GM12865 (cell line): ENCODE measurements around the gene MVB12B.

ENCODE experiments used
- DNase-seq: peaks from one replicate; pipeline ENCODE4 v3.0.0; 2010; ENCODE audit warnings: low read depth
- H3K4me3 ChIP-seq: 2 replicates; pipeline ENCODE4 v1.5.1; 2011; ENCODE audit warnings: mild to moderate bottlenecking, low read depth, low read length, control low read depth
- CTCF ChIP-seq: IDR thresholded peaks from 2 replicates; pipeline ENCODE4 v1.5.1; 2011; ENCODE audit warnings: low read length, control low read depth, low read depth, inconsistent platforms; ENCODE audit not compliant: insufficient read depth; ENCODE audit errors: missing control alignments

The MVB12B gene

DNA sequence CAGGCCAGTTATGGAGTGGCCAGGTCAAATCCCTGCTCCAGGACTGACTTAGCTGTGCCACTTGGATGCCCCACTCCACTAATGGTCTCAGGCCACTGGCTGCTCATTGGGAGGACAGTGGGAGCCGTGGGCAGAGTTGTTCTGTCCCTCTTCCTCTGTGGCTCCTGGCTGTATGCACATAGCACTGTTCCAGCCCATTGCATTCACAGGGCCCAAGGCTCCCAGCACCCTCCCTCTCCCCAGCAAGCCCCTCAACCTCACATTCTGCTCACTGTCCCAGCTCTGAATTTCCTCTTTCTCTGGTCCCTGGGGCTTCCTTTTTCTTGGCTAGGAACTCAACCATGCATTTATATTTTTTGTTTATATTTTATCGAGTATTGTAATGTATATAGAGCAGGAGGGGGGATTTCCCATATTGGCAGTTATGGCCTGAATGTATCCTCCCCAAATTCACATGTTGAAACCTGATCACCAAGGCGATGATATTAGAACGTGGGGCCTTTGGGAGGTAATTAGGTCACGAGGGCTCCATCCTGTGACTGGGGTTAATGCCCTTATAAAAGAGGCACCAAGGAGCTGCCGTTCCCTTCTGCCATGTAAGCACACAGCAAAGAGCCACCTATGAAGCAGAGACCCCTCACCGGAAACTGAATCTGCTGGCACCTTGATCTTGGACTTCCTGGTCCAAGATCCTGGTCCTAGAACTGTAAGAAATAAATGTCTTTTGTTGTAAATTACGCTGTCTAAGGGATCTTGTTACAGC, 17.0 kb upstream of the MVB12B start:
- no peak overlapping the region for H3K4me3 ChIP-seq
- DNase-seq: no peak
- no peak for TF ChIP-seq CTCF

DNA sequence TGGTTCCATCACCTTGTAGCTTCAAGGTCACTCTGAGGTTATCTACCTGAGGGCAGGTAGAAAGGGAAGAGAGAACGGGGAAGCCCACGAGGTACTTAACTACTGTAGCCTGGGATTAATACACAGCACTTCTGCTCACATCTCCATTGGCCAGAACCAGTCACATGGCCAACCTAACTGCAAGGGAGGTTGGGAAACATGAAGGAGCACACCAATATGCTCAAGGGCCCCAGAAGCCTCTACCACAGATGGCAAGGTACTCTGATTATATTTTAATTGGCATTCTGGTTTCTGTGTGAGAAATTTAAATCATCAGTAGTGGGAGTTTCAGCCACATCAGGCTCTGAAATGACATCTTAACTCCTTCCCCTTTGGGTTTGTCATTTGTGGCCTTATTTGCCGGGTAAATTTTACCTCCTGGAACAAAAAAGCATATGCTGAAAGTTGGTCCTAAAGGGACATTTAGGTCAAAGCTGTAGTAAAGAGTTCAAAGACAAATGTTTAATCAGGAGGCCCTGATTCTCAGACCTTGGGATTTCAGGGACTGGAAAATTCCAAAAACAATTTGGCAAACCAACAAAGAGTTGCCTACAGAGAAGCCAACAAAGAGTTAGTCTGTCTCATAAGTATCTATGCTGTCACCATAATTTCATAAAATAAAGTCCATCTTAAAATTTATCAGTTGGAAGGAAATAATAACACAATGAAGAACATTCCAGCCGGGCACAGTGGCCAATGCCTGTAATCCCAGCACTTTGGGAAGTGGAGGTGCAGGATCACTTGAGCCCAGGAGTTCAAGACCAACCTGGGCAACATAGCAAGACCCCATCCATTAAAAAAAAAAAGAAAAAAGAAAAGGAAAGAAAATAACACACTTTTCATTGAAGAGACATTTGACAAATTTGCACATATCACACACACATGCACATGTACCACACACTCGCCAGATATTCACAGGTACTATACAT, 13.8 kb upstream of the MVB12B start:
- H3K4me3 ChIP-seq: no peak overlapping the region
- no peak for TF ChIP-seq CTCF
- no peak for DNase-seq

GRCh38 chr9:126316085-126316655, 10.5 kb upstream of the MVB12B start:
- no peak for TF ChIP-seq CTCF
- no peak for DNase-seq
- H3K4me3 ChIP-seq: no peak overlapping the region

GRCh38 chr9:126317513-126317912, 9.1 kb upstream of the MVB12B start:
- DNase-seq: no peak
- H3K4me3 ChIP-seq: no peak overlapping the region
- TF ChIP-seq CTCF: no peak

GRCh38 chr9:126318858-126319257, 7.8 kb upstream of the MVB12B start:
- DNase-seq: no peak
- TF ChIP-seq CTCF: no peak
- no peak overlapping the region for H3K4me3 ChIP-seq

DNA sequence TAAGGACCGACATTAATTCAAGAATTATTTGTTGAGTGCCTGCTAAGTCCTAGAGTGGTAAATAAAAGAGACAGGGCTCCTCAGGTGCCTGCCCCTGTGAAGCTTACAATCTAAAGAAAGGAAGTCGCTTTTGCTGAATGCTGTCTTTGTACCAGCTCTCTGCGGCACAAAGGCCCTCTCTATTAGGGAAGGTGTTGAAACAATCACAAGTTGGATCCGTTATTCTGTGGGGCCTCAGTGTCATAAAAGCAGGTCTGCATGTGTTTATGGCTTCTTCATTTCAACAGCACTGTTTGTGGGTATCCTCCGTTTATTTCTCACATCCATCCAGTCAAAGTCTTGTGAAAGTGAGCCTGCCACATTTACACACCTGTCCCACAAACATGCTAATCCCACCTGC, 7.0 kb upstream of the MVB12B start:
- no peak overlapping the region for H3K4me3 ChIP-seq
- DNase-seq: no peak
- no peak for TF ChIP-seq CTCF
